HG02798 (cell line): ENCODE measurements around the gene CPS1.
A peak's percentile ranks its signal among the peaks of the same experiment; 100 is the strongest.

Experiments used
- ATAC-seq: cut with Tn5 transposase; IDR thresholded peaks from one replicate; pipeline ENCODE4 v1.9.1; 2021; ENCODE audit warnings: mild to moderate bottlenecking; ENCODE audit not compliant: unreplicated experiment, poor library complexity

Gene CPS1

GRCh38 chr2:210598219-210598618 is 41.8 kb downstream of the CPS1 start:
- ATAC-seq: no peak

DNA sequence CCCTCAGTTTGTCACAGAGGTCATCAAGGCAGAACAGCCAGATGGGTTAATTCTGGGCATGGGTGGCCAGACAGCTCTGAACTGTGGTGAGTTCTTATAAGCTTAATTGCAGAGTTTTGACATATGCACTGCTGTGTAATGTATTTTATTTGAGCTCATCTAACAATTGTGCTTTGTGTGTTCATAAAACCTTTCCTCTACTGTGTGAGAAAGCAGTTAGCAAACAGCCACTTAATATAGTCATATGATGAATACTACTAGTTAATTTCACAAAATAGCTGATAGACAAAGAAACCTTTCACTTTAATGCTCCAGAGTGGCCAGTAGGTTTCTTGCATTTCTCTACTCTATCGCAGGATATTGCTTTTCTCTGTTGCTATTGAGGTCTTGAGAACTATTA is 43.1 kb downstream of the CPS1 start:
- no peak for ATAC-seq

DNA sequence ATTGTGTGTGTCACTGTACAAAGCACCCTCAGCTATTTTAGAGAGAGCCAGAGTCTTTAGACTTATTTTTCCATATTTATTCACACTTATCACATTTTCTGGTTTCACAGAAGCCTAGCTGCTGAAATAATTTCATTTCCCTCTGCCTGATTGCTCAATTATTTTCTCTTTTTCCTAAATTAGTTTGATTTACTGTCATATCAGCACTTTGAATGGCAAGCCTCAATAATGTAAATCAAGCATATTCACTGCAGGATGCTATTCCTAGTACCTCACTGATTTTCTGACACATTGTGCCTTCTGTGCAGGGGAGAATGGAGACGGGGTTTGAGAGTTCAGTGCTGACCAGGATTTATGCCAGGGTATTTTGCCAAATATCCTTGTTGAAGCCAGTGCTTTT is 48.3 kb downstream of the CPS1 start:
- ATAC-seq: no peak

- no peak for ATAC-seq
These were observed 49.6 kb downstream of the CPS1 start for GRCh38 chr2:210606001-210606400.

DNA sequence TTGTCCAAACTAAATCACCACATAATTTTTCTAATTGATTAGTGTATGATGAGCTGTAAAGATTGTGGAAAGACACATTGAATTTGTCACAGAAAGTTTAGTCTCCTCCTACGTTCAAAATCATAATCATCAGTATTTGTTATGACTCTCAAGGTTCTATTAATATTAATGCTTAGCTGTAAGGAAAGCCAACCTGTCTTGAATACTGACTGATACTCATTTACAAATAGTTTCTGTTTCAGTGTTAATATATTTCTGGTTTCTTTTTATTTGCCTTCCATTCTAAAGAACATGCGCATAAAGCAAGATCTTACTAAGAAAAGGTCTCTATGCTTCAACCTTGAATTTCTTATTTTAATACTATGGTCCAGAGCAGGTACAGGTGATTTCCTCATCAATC is 55.1 kb downstream of the CPS1 start:
- peak; percentile 84 for ATAC-seq

DNA sequence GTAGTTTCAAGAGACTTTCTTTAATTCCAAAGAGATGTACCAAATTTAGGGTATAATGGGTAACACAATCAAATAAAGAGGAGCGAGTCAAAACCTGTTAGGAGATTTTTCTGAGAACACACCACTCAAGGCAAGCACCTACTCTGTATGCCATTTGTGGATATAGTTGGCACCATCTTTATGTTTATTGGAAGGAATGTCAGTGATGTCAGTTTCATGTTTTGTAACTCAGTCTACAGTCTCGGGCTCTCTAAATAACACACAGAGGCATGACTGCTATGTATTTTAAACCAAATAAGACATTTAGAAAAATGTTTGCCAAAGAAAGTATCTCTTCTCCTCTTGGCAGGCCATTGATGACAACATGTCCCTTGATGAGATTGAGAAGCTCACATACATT is 59.7 kb downstream of the CPS1 start:
- no peak for ATAC-seq

DNA sequence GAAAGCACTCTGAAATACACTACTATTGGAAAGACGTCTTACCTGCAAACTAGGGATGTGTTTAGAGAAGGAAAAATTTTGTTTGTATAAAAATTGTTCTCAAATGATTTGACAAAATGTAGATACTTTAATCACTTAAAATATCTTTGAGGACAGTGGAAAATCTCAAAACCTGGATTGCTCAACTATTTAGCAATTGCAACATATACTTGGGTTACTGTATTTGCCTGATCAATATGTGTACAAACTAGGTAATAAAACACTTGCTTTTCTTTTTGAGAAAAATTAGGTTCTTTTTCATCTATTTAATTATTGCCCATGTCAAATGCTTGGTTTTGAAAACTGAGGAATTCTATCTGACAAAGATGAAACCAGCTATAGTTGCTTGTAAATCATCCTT is 60.9 kb downstream of the CPS1 start:
- peak; percentile 12 for ATAC-seq

DNA sequence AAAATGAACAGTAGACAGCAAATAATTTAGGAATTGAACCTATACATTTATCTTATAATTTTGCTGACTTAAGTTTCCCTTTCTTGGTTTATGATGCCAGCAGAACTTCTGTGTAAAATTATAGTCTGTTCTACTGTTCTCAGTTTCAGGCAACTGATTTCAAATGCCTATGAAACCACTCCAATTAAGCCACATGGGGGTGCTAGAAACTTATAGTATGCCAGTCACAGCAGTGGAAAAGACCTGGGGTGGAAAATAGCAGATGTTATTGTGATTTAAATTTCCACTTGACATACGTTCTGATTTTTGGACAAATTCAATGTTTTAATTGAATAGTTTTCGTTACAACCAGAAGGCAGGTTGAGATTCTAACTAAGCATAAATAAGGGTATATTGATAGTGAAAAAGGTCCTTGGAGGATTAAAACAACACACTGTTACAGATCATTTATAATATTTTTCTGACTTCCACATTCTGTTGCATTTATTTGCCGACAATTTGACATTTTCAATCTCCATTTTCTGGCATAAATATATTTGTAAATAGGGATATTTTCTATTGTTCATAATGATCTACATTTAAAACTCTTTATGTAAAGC is 61.4 kb downstream of the CPS1 start:
- ATAC-seq: peak; percentile 71

DNA sequence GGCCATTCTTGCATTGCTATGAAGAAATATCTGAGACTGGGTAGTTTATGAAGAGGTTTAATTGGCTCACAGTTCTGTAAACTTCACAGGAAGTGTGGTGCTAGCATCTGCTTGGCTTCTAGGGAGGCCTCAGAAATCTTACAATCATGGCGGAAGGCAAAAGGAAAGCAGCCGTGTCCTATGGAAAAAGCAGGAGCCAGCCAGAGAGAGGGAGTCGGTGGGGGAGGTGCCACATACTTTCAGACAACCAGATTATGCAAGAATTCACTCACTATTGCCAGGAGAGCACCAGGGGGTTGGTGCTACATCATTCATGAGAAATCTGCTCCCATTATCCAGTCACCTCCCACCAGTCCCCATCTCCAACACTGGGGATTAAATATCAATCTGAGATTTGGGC is 64.1 kb downstream of the CPS1 start:
- ATAC-seq: no peak

DNA sequence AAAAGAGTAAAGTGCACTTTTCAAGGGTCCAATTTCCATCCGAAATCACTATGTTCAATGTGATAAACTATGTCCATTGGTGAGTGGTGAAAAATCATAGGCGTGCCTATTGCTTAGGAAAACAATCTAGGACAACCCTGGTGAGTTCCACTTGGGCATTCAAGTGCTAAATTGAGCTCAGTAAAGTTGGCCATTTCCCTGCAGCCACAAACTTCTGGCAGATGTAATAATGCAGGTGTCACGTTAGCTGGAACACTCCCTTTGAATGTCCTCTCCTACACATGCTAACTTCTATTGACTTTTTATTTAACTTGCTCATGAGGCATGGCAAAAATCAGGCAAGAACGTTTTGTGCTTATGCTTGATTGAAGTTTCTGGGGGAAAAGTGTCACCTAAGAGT is 67.1 kb downstream of the CPS1 start:
- ATAC-seq: no peak

- ATAC-seq: no peak
These were observed 70.5 kb downstream of the CPS1 start for GRCh38 chr2:210626849-210627248.

- ATAC-seq: no peak
These were observed 74.6 kb downstream of the CPS1 start for GRCh38 chr2:210630873-210631560.

DNA sequence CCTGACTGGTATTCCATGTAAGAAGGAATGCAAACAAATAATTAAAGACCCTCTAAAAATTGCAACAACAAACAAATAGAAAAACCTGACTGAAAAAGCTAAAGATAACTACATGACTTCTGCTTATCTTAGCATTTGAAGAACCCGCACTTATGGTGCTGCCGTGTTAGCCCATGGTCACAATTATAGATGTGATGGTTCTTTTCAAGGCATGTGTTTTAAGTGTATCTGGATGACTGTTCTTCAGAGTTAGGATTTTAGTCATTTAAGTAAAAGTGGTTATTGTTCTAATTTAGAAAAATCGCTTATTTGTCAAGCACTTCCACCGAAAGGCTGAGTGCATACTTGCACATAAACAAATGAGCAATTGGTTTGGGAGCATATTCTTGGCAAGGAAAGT is 77.3 kb downstream of the CPS1 start:
- no peak for ATAC-seq

DNA sequence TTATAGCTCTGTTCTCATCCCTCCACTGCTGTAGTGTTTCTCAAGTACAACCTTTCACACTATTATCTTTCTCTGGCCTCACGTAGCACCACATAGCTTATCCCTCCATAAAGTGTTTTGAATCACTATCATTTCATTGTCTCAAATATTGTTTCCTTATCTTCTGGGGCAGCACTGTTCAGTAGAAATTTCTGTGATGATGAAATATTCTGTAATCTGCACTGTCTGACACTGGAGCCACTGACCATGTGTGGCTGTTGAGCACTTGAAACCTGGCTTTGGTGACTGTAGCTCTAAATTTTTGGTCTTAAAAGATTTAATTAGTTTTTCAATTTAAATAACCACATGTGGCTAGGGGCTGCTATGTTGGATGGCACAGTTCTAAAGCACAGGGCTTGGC is 78.9 kb downstream of the CPS1 start:
- no peak for ATAC-seq

DNA sequence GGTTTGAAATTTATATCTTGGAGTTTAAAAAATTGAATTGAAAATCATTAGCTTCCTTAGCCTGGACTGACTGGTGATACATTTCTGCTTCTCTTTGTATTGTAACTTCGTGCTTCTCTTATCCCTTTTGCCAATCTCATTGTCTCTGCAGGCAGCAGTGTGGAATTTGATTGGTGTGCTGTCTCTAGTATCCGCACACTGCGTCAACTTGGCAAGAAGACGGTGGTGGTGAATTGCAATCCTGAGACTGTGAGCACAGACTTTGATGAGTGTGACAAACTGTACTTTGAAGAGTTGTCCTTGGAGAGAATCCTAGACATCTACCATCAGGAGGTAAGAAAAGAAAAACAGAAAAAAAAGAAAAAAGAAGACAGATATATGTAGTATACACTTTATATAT is 85.9 kb downstream of the CPS1 start:
- no peak for ATAC-seq

DNA sequence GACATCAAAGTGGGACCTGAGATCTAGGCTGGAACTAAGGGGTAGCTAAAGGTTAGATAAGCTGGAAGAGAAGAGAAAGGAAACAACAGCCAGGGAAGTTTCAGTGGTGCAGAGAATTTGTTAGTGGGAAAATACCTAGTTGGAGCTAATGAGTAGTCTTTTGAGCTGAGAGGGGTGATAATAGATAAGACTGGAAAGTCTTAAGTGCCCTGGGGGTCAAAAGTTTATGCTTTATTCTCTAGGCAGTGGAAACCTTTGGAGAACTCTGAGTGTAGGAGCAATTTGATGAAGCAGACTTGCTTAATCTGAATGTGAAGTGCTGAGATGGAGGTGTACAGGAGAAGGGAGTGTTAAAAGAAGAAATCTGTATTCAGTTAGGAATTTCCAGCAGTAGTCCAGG is 90.8 kb downstream of the CPS1 start:
- ATAC-seq: no peak

- no peak for ATAC-seq
These were observed 97.7 kb downstream of the CPS1 start for GRCh38 chr2:210654091-210654490.

- no peak for ATAC-seq
These were observed 99.0 kb downstream of the CPS1 start for GRCh38 chr2:210655229-210655975.

GRCh38 chr2:210657874-210658273 is 101.5 kb downstream of the CPS1 start:
- ATAC-seq: no peak

DNA sequence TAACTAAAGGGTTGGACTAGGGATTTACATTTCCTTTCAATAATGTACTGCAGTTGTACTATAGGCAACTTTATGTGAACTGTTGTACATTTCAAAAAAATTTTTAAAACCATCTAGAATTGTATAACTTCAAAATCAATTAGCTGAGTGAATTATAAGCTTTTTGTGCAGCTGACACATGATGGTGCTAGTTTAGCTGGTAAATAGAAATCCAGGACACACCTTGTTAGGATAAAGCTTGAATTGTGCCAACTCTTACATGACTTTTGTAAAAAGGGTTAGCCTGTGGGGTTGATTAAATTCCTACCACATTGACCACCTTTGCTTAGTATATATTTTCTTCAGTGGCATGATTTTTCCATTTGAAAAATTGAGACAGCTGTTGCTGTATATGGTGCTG is 104.4 kb downstream of the CPS1 start:
- ATAC-seq: no peak

- ATAC-seq: no peak
These were observed 106.2 kb downstream of the CPS1 start for GRCh38 chr2:210662560-210662959.

GRCh38 chr2:210663631-210664089 is 107.3 kb downstream of the CPS1 start:
- ATAC-seq: no peak
